Activated CD8-positive, alpha-beta memory T cell treated with anti-CD3 and anti-CD28 coated beads, Interleukin-2, amount 10 ng/mL, durations not matched to agents 7 days and 5 days (primary cell): Measurements from ENCODE around the gene FMOD. TPM values are rescaled to one million over a fixed set of nuclear protein-coding genes. Genes with fewer than 3 reads are reported as not detected.

Source experiments
- total RNA-seq, 2 experiments: library from RNA; stranded (reverse); gene quantifications; one replicate each; pipeline ENCODE4 v1.2.3, GENCODE V29; 2021

Gene FMOD
- total RNA-seq, 2 experiments from 2014 or later, result 0.19 TPM; not detected in 1

Other genes starting within 250 kb of the FMOD start
- gene ADORA1, start 223.4 kb downstream of the FMOD start, total RNA-seq, result not detected
- gene MYBPH, start 175.3 kb downstream of the FMOD start, total RNA-seq, result not detected
- not detected for gene CHI3L1, start 164.4 kb downstream of the FMOD start, total RNA-seq
- gene CHIT1, start 121.4 kb downstream of the FMOD start, total RNA-seq, result under 1 TPM; 0.41 to 0.94 TPM
- gene BTG2, start 45.6 kb downstream of the FMOD start, total RNA-seq, result 100 to 1,000 TPM in 1 of 2 experiments, 10 to 100 TPM in 1; 72.2 to 142 TPM
- gene PRELP, start 124.7 kb upstream of the FMOD start, total RNA-seq, result not detected
- gene OPTC, start 143.0 kb upstream of the FMOD start, total RNA-seq, result not detected